ENCODE measurements around the gene ATP5IF1. TPM values are rescaled to one million over a fixed set of nuclear protein-coding genes. Genes with fewer than 3 reads are reported as not detected.
A peak's percentile ranks its signal among the peaks of the same experiment; 100 is the strongest.

ATP5IF1 gene
- total and polyA plus RNA-seq, 2 donors (not counting 1 experiment from before 2014, with no cell fraction given): 88.1 to 128 TPM

- Histone ChIP-seq H3K79me2 (ENCODE audit: control insufficient read depth, insufficient read depth, low read length) (peaks cover 21% of the 10 kb centered on the region), H3K27ac (ENCODE audit: low read length in 2 of 2) (peak overlapping the region in 1 of 2 donors; percentile 29), H3K9ac (ENCODE audit: low read length) (no peak overlapping the region), H4K20me1 (ENCODE audit: control insufficient read depth, insufficient read depth, low read length, poor library complexity, severe bottlenecking) (no peaks in the 10 kb centered on the region), H3K4me3 (ENCODE audit: control extremely low read depth in 1 of 5, extremely low read depth in 1 of 5, insufficient read depth in 1 of 5, low read depth in 2 of 5, low read length in 4 of 5) (no peak overlapping the region), H3K4me1 (ENCODE audit: control insufficient read depth in 2 of 2, insufficient read depth in 2 of 2, low read length in 2 of 2) (peaks cover 16 to 33% of the 10 kb centered on the region in 2 donors), H3K36me3 (replicated peaks in 1 of 2; ENCODE audit: control extremely low read depth in 1 of 2, control insufficient read depth in 1 of 2, extremely low read depth in 1 of 2, insufficient read depth in 2 of 2, low read length in 1 of 2) (peaks cover 4 to 10% of the 10 kb centered on the region in 2 experiments), H3K4me2 (replicated peaks; ENCODE audit: low read depth, low read length, poor library complexity, severe bottlenecking) (no peak overlapping the region), H3K27me3 (replicated peaks in 1 of 4; ENCODE audit: control extremely low read depth in 1 of 4, control insufficient read depth in 3 of 4, insufficient read depth in 4 of 4, low read length in 3 of 4) (no peaks in the 10 kb centered on the region), H3K9me3 (ENCODE audit: control extremely low read depth in 1 of 3, control insufficient read depth in 2 of 3, insufficient read depth in 1 of 3, low read length in 2 of 3) (no peaks in the 10 kb centered on the region), H2AFZ (ENCODE audit: insufficient read depth, low read depth, low read length, poor library complexity, severe bottlenecking) (no peak overlapping the region)
- no peak for ATAC-seq (ENCODE audit: low read depth)
- no peaks in the 10 kb centered on the region for H3K9me3 Mint-ChIP-seq (ENCODE audit: insufficient read depth)
- peaks cover 17% of the 10 kb centered on the region for H3K4me1 Mint-ChIP-seq
- no peak overlapping the region for H3K4me3 Mint-ChIP-seq
- H3K27ac Mint-ChIP-seq: no peak overlapping the region
- ChIA-PET CTCF (interaction anchor here (1.3 kb wide), 1 partner anchor 9 kb away, joined by 5 read pairs; no protein-coding TSS in a partner anchor), POLR2A (interaction anchor here (0.6 kb wide), 1 partner anchor 7 kb away, joined by 3 read pairs; no protein-coding TSS in a partner anchor)
- H3K27me3 Mint-ChIP-seq: no peaks in the 10 kb centered on the region
- intact Hi-C loops (cut with micrococcal nuclease): loop anchor here (10.0 kb wide), 1 partner anchor 404 kb away; the partner anchor contains the start of gene PPP1R8
- no CpG with 5 or more reads among the region's 2 CpGs for WGBS (ENCODE audit: insufficient coverage)
- no peak for DNase-seq
- TF ChIP-seq CTCF (IDR thresholded peaks at IDR 0.05) (no peak), EZH2 (IDR thresholded peaks at IDR 0.05; ENCODE audit: borderline replicate concordance, insufficient read depth, low read depth, low read length, poor library complexity, severe bottlenecking) (no peak)
Observed at GRCh38 chr1:28239004-28239403, 3.1 kb downstream of the ATP5IF1 start.

- Histone ChIP-seq H3K79me2 (ENCODE audit: control insufficient read depth, insufficient read depth, low read length) (peaks cover 16% of the 10 kb centered on the region), H3K4me3 (ENCODE audit: control extremely low read depth in 1 of 5, extremely low read depth in 1 of 5, insufficient read depth in 1 of 5, low read depth in 2 of 5, low read length in 4 of 5) (no peak overlapping the region), H3K27me3 (replicated peaks in 1 of 4; ENCODE audit: control extremely low read depth in 1 of 4, control insufficient read depth in 3 of 4, insufficient read depth in 4 of 4, low read length in 3 of 4) (no peaks in the 10 kb centered on the region), H4K20me1 (ENCODE audit: control insufficient read depth, insufficient read depth, low read length, poor library complexity, severe bottlenecking) (no peaks in the 10 kb centered on the region), H3K4me2 (replicated peaks; ENCODE audit: low read depth, low read length, poor library complexity, severe bottlenecking) (no peak overlapping the region), H2AFZ (ENCODE audit: insufficient read depth, low read depth, low read length, poor library complexity, severe bottlenecking) (no peak overlapping the region), H3K9me3 (ENCODE audit: control extremely low read depth in 1 of 3, control insufficient read depth in 2 of 3, insufficient read depth in 1 of 3, low read length in 2 of 3) (no peaks in the 10 kb centered on the region), H3K4me1 (ENCODE audit: control insufficient read depth in 2 of 2, insufficient read depth in 2 of 2, low read length in 2 of 2) (peaks cover 26 to 42% of the 10 kb centered on the region in 2 donors), H3K27ac (ENCODE audit: low read length in 2 of 2) (no peak overlapping the region), H3K36me3 (replicated peaks in 1 of 2; ENCODE audit: control extremely low read depth in 1 of 2, control insufficient read depth in 1 of 2, extremely low read depth in 1 of 2, insufficient read depth in 2 of 2, low read length in 1 of 2) (peaks cover 4 to 10% of the 10 kb centered on the region in 2 experiments), H3K9ac (ENCODE audit: low read length) (no peak overlapping the region)
- intact Hi-C loops (cut with micrococcal nuclease): loop anchor here (10.0 kb wide), 1 partner anchor 405 kb away; the partner anchor contains the start of genes RNU11 and TAF12
- CTCF ChIA-PET: no interaction called here
- peaks cover 24% of the 10 kb centered on the region for H3K4me1 Mint-ChIP-seq
- WGBS (ENCODE audit: insufficient coverage): 100% methylated on average over 4 of the region's 4 CpGs
- no peak for ATAC-seq (ENCODE audit: low read depth)
- no peaks in the 10 kb centered on the region for H3K9me3 Mint-ChIP-seq (ENCODE audit: insufficient read depth)
- no peak for DNase-seq
- POLR2A ChIA-PET: no interaction called here
- TF ChIP-seq CTCF (IDR thresholded peaks at IDR 0.05) (no peak), EZH2 (IDR thresholded peaks at IDR 0.05; ENCODE audit: borderline replicate concordance, insufficient read depth, low read depth, low read length, poor library complexity, severe bottlenecking) (no peak)
- H3K27ac Mint-ChIP-seq: no peak overlapping the region
- no peaks in the 10 kb centered on the region for H3K27me3 Mint-ChIP-seq
- no peak overlapping the region for H3K4me3 Mint-ChIP-seq
Observed at GRCh38 chr1:28240024-28240423, 4.1 kb downstream of the ATP5IF1 start.
